ENCODE results near the gene ATRN. TPM values are rescaled to one million over a fixed set of nuclear protein-coding genes. Genes with fewer than 3 reads are reported as not detected.

ATRN gene
- total RNA-seq, 2 experiments from 2014 or later, result 0.09 to 4.5 TPM

- H3K4me1 ChIP-seq (ENCODE audit: insufficient read depth, low read length, poor library complexity, severe bottlenecking), result no peaks in the 10 kb centered on the region
- no peaks in the 10 kb centered on the region for H3K79me2 ChIP-seq (ENCODE audit: insufficient read depth, low read depth, low read length)
- no peaks in the 10 kb centered on the region for H3K9me2 ChIP-seq (ENCODE audit: insufficient read depth, low read length)
- H2AFZ ChIP-seq (ENCODE audit: low read length), result no peak overlapping the region
- no peak overlapping the region for H3K27ac ChIP-seq (ENCODE audit: low read depth, low read length, poor library complexity, severe bottlenecking)
- no peaks in the 10 kb centered on the region for H4K20me1 ChIP-seq (ENCODE audit: insufficient read depth, low read length)
- H3K4me2 ChIP-seq (ENCODE audit: low read length), result no peak overlapping the region
- BruUV-seq (replicated peaks), result no TSS peak
- TF ChIP-seq CTCF (conservative IDR thresholded peaks at IDR 0.05; ENCODE audit: low read length), result no peak
- no peak for TF ChIP-seq EZH2phosphoT487 (IDR thresholded peaks at IDR 0.05; ENCODE audit: borderline replicate concordance, low read depth, low read length)
- ChIA-PET CTCF (ENCODE audit: unreplicated experiment) (no interaction called here), POLR2A (interaction anchor here (0.7 kb wide), 1 partner anchor 115 kb away, joined by 3 read pairs; no protein-coding TSS in a partner anchor)
- intact Hi-C loops (cut with micrococcal nuclease; ENCODE audit: unreplicated experiment), result no loop called here
- peak; percentile 24 for DNase-seq (ENCODE audit: low spot score)
- H3K36me3 ChIP-seq (ENCODE audit: insufficient read depth, low read length), result no peaks in the 10 kb centered on the region
- H3K4me3 ChIP-seq (ENCODE audit: low read depth, low read length, poor library complexity, severe bottlenecking), result no peak overlapping the region
- no peaks in the 10 kb centered on the region for H3K9me3 ChIP-seq (ENCODE audit: low read length)
Measured at GRCh38 chr20:3430376-3431069, 40.3 kb upstream of the ATRN start.

GRCh38 chr20:3431109-3431508 is 39.7 kb upstream of the ATRN start:
- no peaks in the 10 kb centered on the region for H3K79me2 ChIP-seq (ENCODE audit: insufficient read depth, low read depth, low read length)
- H3K27ac ChIP-seq (ENCODE audit: low read depth, low read length, poor library complexity, severe bottlenecking), result no peak overlapping the region
- no peak overlapping the region for H3K4me3 ChIP-seq (ENCODE audit: low read depth, low read length, poor library complexity, severe bottlenecking)
- H3K9me3 ChIP-seq (ENCODE audit: low read length), result no peaks in the 10 kb centered on the region
- no peaks in the 10 kb centered on the region for H3K9me2 ChIP-seq (ENCODE audit: insufficient read depth, low read length)
- no peak for DNase-seq (ENCODE audit: low spot score)
- no peaks in the 10 kb centered on the region for H3K4me1 ChIP-seq (ENCODE audit: insufficient read depth, low read length, poor library complexity, severe bottlenecking)
- CTCF ChIA-PET (ENCODE audit: unreplicated experiment), result no interaction called here
- intact Hi-C loops (cut with micrococcal nuclease; ENCODE audit: unreplicated experiment), result no loop called here
- no peaks in the 10 kb centered on the region for H3K36me3 ChIP-seq (ENCODE audit: insufficient read depth, low read length)
- H2AFZ ChIP-seq (ENCODE audit: low read length), result no peak overlapping the region
- H3K4me2 ChIP-seq (ENCODE audit: low read length), result no peak overlapping the region
- H4K20me1 ChIP-seq (ENCODE audit: insufficient read depth, low read length), result no peaks in the 10 kb centered on the region
- POLR2A ChIA-PET, result interaction anchor here (0.7 kb wide), 1 partner anchor 115 kb away, joined by 3 read pairs; no protein-coding TSS in a partner anchor
- TF ChIP-seq EZH2phosphoT487 (IDR thresholded peaks at IDR 0.05; ENCODE audit: borderline replicate concordance, low read depth, low read length) (no peak), CTCF (conservative IDR thresholded peaks at IDR 0.05; ENCODE audit: low read length) (no peak)
- no TSS peak for BruUV-seq (replicated peaks)

- DNase-seq (ENCODE audit: low spot score), result no peak
- no peak overlapping the region for H2AFZ ChIP-seq (ENCODE audit: low read length)
- TF ChIP-seq CTCF (conservative IDR thresholded peaks at IDR 0.05; ENCODE audit: low read length) (no peak), EZH2phosphoT487 (IDR thresholded peaks at IDR 0.05; ENCODE audit: borderline replicate concordance, low read depth, low read length) (no peak)
- intact Hi-C loops (cut with micrococcal nuclease; ENCODE audit: unreplicated experiment), result no loop called here
- no peaks in the 10 kb centered on the region for H3K9me2 ChIP-seq (ENCODE audit: insufficient read depth, low read length)
- no TSS peak for BruUV-seq (replicated peaks)
- H3K36me3 ChIP-seq (ENCODE audit: insufficient read depth, low read length), result no peaks in the 10 kb centered on the region
- H3K27ac ChIP-seq (ENCODE audit: low read depth, low read length, poor library complexity, severe bottlenecking), result no peak overlapping the region
- POLR2A ChIA-PET, result interaction anchor here (0.7 kb wide), 2 partner anchors 19 to 881 kb away, joined by 3 to 4 read pairs; no protein-coding TSS in a partner anchor
- H3K79me2 ChIP-seq (ENCODE audit: insufficient read depth, low read depth, low read length), result no peaks in the 10 kb centered on the region
- no peak overlapping the region for H3K4me3 ChIP-seq (ENCODE audit: low read depth, low read length, poor library complexity, severe bottlenecking)
- H3K4me1 ChIP-seq (ENCODE audit: insufficient read depth, low read length, poor library complexity, severe bottlenecking), result no peaks in the 10 kb centered on the region
- no peaks in the 10 kb centered on the region for H3K9me3 ChIP-seq (ENCODE audit: low read length)
- no peak overlapping the region for H3K4me2 ChIP-seq (ENCODE audit: low read length)
- CTCF ChIA-PET (ENCODE audit: unreplicated experiment), result no interaction called here
- no peaks in the 10 kb centered on the region for H4K20me1 ChIP-seq (ENCODE audit: insufficient read depth, low read length)
Measured at GRCh38 chr20:3432844-3433243, 38.0 kb upstream of the ATRN start.

Measured in OCI-LY7 (cell line).